DLD1 (cell line): ENCODE data around the gene POLD1.

Source experiments
- in situ Hi-C: cut with HindIII; loops from 2 replicates; pipeline ENCODE4 v1.10.0; 2017; ENCODE audit warnings: low sequenced_read_pairs

POLD1 gene

DNA sequence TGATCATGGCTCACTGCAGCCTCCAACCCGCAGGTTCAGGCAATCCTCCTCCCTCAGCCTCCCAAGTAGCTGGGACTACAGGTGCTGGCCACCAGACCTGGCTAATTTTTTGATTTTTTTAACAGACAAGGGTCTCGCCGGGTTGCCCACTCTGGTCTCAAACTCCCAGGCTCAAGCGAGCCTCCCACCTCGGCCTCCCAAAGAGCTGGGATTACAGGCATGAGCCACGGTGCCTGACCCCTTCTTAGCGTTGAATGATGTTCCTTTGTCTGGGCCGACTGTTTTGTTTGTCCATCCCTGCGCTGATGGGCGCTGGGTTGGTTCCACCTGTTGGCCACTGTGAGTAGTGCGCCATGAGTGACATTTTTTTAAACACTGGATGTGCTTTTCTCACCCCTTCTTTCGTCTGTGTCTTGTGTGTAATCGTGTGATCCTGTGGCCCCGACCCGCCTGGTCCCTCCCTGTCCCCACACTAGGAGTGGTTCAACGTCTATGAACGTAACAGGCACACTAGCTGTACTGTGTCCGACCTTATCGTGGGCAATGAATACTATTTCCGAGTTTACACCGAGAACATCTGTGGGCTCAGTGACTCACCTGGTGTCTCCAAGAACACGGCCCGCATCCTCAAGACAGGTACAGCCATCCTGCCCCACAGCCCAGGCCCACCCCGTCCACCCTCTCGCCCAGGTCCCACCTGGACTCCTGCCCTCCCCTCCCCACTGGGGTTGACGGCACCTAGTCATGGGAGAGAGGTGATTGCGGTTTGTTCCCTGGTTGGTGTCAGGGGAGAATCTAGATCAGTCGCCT is 77.1 kb downstream of the POLD1 start:
- in situ Hi-C loops, result no loop called here

DNA sequence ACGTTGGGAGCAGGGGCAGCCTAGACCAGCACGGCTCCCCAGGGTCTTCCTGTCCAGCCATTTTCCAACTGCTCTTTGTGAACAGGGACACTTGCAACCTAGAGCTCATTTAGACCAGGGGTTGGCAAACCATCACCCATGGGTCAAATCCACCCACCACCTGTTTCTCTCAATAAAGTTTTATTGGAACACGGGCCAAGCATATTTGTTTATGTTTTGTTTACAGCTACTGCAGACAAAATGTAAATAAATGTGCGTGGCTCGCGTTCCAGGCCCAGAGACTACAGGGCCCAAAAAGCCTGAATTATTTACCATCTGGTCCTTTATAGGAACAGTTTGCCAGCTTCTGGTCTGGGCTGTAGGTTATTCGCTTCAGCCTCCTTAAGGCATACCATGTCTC is 78.8 kb downstream of the POLD1 start:
- in situ Hi-C loops, result no loop called here

DNA sequence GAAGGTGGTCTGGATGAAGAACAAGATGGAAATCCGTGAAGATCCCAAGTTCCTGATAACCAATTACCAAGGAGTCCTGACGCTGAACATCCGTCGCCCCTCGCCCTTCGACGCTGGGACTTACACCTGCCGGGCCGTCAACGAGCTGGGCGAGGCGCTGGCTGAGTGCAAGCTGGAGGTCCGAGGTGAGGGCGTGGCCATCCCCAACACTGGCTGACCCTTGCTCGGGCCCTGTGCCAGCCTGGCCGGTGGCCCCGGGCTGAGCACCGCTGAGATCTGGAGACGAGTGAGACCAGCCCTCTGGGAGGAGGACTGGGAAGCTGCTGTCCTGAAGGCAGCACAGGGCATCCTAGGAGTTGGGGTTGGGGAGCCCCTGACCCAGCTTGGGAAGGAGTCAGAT is 80.2 kb downstream of the POLD1 start:
- in situ Hi-C loops, result no loop called here

GRCh38 chr19:50465000-50465399 is 80.9 kb downstream of the POLD1 start:
- in situ Hi-C loops, result no loop called here

GRCh38 chr19:50465986-50466705 is 82.0 kb downstream of the POLD1 start:
- in situ Hi-C loops, result no loop called here

- in situ Hi-C loops, result no loop called here
Measured at GRCh38 chr19:50466706-50467039, 82.5 kb downstream of the POLD1 start.

- in situ Hi-C loops, result no loop called here
Measured at GRCh38 chr19:50467566-50467965, 83.4 kb downstream of the POLD1 start.
